ENCODE measurements around the gene NEAT1.

The NEAT1 gene

DNA sequence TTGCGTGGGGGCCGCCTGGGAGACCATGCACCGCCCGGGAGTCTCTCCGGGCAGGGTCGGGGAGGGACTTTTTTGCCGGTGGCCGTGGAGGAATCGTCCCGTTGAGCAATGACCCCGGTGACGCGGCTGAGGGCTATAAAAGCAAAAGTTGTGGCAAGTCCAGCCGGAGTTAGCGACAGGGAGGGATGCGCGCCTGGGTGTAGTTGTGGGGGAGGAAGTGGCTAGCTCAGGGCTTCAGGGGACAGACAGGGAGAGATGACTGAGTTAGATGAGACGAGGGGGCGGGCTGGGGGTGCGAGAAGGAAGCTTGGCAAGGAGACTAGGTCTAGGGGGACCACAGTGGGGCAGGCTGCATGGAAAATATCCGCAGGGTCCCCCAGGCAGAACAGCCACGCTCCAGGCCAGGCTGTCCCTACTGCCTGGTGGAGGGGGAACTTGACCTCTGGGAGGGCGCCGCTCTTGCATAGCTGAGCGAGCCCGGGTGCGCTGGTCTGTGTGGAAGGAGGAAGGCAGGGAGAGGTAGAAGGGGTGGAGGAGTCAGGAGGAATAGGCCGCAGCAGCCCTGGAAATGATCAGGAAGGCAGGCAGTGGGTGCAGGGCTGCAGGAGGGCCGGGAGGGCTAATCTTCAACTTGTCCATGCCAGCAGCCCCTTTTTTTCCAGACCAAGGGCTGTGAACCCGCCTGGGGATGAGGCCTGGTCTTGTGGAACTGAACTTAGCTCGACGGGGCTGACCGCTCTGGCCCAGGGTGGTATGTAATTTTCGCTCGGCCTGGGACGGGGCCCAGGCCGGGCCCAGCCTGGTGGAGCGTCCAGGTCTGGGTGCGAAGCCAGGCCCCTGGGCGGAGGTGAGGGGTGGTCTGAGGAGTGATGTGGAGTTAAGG, at the start of gene NEAT1:
TSS of gene NEAT1 (plus strand) at position 166 of the 883 bp plus-strand sequence.
- peak; percentile 85 to 93 for DNase-seq

DNA sequence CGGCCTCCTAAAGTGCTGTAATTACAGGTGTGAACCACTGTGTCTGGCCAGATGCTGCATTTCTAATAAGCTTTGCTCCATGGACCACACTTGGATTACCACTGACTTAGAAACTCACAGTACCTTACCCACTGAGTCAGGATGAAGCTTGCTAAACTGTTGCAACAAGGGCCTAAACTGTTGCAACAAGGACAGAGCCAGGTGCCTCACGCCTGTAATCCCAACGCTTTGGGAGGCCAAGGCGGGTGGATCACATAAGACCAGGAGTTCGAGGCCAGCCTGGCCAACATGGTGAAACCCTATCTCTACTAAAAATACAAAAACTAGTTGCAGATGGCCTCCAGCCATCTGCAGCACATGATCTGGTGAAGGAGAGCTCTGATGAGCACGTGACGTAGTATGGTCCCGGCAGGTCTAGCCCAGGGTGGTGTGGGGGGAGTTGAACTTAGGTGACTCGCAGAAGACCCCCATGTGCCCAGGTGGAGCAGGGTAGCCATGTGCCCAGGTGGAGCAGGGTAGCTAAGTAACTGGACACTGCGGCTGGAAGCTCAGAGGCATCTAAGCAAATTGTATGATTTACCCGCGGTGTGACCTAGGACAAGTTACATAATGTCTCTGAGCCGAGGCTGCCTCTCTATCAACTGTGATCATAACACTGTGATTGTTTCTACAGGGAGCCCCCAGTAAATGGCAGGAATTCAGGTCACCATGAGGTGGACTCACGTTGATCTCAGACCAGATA, 48.6 kb upstream of the NEAT1 start:
- no peak for DNase-seq

DNA sequence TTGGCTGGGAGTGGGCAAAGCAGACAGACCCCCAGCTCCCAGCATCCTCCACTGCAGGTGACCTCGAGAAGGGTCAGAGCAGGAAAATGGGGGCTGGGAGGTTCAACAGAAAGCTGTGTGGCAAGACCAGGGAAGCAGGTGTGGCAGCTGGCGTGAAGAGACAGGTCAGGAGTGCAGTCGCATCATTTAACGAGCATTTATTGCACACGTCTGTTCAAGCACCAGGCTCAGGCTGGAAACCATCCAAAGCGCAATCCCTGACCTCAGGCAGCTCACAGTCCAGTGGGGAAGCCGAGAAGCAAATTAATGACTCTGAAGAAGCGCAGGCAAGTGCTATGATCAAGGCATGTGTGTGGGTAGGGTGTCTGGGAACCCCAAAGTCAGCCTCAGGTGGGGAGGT, 47.6 kb upstream of the NEAT1 start:
- DNase-seq, result no peak

DNA sequence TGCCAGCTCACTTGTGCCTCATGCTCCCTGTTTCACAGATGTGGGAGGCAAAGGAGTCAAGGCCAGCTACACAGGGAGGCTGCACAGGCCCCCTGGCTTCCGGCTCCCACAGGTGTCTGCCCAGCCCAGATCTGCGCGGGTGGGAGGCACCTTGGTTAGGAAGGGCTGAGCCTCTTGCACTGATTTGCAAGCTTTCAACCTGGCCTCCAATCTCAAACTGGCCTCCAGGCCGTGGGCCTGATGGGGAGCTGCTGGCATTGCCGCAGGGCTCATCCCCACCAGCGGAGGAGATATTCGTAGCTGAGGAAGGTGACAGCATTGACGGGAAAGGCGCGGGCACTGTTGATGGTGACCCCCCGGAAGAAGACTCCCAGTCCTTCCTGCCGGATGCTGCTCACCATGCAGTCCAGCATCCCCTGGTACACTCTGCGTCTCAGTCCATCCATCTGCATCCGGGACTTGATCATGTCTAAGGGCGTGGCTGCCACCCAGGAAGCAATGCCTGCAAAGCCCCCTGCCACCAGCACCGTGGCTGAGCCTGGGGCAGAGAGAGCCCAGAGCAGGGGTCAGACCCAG, 46.4 kb upstream of the NEAT1 start:
- DNase-seq, result no peak

DNA sequence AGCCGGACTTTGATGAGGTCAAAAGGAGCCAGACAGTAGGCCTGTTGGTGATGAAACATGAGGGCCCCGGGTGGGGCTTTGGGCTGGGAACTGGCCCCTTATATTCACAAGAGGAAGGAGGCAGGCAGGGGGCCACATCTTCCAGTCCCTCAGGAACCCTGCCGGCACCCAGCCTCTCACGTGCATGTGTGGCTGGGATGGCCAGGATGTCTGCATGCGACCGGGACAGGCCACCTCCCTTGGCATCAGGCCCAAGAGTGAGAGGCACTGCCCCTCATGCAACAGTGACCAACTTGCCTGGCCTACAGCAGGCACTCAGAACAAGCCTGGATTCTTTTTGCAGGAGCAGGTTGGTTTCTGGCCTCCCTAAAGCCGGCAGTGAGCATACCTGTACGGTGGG, 45.6 kb upstream of the NEAT1 start:
- no peak for DNase-seq

DNA sequence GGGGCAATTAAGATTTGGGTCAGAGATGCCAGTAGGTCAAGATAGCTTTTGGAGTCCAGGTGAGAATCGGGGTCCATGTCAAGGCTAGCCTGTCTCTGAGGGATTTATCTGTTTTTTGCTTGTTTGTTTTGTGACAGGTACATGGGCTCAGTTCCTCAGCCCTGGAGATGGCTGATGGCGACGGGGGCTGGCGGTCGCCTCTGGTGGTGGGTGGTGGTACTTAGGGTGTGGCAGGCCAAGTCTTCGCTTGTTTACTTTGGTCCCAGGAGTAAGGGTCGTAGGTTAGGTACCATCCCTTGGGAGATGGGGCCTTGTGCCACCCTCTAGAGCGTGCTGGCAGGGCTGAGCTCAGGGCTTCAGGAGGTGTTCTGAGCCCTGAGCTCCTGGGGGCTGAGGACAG, 44.8 kb upstream of the NEAT1 start:
- DNase-seq, result no peak

DNA sequence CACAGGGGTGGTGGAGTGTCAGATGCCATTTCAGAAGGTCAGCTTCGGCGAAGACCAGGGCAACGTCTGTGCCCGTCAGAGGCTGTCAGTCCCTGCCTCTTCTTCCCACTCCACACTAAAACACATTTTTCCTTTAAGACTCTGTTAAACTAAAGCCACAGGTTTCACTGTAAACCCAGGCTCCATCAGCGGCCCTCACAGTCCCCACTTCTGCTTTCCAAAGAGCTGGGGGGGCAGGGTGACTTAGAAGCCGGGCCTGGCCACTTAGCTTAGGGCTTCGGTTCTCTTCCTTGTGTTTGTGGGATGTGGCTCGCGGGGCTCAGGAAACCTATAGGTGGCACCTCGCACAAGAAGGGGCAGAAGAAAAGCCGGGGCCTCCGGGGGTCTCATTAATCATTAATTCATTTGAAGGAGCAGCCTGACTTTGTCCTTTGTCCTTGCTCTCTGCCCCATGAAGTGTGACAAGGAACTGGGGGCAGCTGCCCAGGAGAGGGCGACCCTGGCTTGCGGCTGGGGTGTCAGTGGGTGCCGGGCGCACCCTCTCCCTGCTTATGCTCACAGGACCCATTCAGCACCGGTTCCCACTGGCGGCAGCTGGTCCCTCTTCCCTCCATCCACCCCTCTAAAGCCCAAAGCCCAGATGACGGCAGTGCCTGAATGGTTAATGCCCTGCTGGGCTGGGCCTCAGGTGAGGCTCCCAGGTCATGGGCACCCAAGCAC, 44.2 kb upstream of the NEAT1 start:
- no peak for DNase-seq

DNA sequence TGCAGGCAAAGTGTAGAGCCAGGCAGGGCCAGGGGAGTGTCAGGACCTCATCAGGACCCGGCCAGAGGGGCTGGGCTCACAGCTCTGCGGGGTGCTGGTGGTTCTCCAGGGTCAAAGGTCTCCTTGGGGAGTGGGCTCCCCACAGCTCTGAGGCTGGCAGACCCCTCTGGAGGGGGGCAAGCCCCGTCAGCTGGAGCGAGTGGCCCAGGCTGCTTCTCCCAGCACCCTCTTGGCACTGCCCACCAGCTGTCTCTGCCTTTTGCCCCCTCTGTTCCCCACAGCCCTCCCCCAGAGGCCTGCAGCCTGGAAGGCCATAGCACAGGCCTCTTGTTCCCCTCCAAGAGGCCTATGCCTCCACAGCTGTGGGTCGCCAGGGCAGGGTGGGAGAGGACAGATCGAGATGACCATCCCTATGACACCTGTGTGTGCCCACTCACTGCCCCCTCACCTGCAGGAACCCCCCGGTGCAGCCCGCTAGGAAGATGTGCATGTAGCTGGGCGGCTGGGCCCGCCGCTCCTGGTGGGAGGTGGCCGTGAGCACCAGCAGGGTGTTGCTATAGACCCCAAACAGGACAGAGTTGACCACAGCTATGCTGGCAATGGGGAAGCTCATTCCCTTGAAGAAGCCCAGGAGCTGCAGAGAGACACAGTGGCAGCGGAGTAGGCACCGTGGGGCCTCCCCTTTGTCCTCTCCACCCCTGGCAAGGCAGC, 43.5 kb upstream of the NEAT1 start:
- DNase-seq, result no peak

DNA sequence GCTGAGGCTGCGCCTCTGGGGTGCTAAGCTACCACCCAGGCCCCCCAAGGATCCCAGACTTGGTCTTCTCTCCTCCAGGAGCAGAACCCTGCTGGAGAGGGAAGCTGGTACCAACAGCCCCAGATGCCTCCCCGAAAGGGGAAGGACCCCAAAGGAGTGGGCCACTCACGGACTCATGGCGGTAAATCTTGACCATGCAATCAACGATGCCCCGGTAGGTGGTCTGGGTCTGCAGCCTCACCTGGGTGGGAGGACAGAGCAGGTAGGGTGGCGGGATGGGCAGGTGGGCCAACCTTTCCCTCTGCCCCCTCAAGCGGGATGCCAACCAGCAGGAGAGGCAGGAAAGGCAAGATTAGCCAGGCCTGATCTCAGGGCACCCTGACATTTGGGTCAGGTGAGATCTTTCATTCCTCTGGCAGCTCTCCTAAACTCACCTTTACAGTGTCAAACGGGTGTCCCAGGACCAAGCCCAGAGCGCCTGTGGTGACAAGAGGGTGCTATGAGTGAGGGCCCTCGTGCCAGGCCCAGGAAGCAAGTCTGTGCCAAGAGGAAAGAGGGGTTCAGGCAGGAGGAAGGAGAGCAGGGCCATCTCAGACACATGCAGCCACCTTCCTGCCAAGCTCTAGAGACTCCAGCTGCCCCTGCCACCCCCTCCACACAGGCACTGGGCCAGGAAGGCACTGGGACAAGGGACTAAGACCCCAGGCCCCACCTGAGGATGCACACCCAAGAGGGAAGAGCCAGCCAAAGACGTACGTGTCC, 42.7 kb upstream of the NEAT1 start:
- no peak for DNase-seq

DNA sequence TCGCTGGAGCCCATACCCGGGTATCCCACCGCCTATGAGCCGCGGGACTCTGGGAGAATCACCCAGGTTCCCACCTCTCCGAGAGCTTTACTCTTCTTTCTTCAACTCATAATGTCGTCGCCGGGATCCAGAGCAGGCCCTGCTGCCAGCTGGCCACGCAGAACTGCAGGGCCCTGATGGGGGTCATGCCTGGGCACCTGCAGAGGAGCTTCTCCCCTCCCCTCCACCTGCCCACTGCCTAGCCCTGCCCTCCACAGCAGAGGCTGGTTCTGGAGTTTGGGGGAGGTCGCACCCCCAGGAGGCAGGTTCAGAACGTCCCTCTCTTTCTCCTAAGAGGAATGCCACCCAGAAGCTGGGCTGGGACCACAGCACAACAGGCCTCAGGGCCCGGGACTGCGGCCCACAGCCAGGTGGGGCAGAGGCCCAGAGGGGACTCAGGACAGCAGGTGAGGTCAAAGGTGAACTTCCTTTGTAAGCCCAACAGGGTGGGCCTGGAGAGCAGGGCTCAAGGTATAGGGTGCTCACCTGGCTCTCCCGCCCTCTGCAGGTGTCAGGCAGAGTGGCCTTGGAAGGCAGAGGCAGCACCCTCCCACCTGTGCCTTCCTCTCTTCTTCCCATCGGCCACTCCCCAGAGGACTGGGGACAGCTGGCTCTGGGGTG, 42.0 kb upstream of the NEAT1 start:
- no peak for DNase-seq

DNA sequence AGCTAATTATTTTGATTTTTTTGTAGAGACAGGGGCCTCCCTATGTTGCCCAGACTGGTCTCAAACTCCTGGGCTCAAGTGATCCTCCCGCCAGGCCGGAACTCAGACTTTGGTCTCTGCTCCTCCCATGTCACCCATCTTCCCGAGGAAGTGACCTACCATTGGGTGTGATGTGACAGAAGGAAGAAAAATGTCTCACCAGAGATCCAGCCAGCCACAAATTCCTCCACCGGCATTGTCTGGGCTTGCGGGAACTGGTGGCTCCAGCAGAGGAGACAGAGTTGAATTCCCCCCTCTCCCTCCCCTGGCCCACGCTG, 40.9 kb upstream of the NEAT1 start:
- DNase-seq, result no peak

DNA sequence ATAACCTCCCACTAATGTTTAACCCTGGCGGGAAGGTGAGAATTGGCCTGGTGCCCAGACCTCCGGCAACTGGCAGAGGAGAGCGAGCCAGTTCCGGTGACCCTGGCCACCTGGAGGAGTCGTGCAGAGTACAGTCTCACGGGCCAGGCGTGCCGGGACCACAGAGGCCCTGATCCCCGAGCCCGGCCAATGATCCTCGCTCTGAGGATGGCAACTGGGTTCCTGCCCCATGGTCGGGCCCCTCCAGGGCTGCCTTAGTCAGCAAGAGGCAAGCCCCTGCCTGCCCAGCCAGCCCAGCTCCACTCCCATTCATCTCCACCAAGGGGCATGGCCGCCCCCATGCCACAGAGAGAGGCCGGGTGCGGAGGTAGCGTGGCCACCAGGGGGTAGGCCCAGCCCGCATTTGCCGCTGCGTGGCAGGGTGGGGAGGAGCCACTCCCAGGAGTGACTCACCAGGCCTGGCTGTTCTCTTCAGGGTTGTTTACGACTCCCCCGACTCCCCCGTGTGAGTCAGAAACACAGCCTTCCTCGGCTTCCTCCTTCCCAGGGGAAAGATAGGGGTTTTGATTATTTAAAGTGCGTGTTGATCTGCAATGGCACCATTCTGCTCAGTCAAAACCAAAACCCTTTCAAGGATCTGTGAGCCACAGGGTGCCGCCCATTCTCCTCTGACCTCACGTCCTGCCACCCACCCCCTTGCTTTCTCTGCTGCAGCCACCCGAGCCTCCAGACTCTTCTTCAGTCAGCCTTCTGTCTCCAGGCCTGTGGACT, 40.4 kb upstream of the NEAT1 start, which contains the start of gene SLC25A45:
TSS of gene SLC25A45 (minus strand) at position 614 of the 771 bp plus-strand sequence. CDS start 695 bp downstream, outside the sequence.
- peak; percentile 79 to 87 for DNase-seq

DNA sequence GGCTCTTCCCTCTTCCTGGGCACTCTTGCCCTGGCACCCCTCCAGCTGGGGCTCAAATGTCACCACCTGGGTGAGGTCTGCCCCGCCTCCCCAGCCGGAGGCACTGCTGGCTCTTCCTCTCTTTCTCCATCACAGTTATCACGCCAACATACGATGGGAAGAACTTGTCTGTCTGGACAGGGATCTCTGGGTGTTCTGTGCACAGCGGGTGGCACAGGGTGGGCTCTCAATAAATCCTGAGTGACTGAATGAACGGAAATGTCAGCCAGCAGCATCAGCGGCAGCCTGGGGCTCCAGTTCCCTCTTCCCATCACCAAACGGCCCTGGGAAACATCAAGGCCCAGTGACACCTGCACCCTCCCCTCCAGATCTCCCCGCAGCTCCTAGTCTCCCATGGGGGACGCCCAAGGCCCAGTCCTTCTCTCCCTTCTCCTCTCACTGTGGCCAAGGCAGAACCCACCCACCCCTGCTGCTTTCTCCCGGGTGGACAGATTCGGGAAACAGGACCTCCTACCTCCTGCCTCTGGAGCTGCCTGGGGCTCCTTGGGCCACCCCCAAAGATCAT, 39.7 kb upstream of the NEAT1 start:
- no peak for DNase-seq

DNA sequence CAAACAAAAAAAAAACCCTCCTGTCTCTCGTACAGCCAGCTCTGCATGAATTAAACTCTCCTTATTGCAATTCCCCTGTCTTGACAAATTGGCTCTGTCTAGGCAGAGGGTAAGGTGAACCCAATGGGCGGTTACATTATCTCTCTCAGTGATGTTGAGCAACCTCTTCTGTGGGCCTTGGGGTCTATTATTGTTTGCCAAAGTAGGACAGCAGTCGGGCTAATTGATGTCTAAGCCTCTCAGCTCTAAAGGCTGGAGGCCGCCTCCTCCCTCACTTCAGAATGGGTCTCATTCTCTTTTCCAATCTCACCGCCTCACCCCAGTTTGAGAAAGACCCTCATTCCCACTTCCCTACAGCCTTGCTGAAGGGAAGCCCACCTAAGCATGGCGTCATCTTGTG, 38.8 kb upstream of the NEAT1 start:
- no peak for DNase-seq

DNA sequence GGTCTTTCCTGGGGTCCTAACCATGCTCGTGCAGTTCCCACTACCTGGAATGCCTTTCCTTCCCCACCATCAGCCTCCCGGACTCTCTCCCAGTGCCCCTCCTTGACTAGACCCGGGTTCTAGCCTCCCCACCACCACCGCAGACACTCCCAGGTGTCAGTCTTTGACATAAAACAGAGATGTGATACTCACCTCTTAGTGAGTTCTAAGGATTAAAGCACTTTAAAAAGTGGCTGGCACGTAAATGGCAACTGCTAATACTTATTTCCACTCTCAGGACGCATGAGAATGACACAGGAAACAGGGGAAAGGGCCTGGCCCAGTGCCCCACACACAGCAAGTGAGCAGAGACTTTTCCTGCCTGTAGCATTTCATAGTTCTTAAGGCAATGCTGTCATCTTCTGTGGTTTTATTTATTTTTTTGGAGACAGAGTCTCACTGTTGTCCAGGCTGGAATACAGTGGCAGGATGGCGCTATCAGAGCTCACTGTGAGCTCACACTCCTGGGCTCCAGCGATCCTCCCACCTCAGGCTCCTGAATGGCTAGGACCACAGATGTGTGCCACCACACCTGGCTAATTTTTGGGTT, 38.2 kb upstream of the NEAT1 start:
- no peak for DNase-seq

DNA sequence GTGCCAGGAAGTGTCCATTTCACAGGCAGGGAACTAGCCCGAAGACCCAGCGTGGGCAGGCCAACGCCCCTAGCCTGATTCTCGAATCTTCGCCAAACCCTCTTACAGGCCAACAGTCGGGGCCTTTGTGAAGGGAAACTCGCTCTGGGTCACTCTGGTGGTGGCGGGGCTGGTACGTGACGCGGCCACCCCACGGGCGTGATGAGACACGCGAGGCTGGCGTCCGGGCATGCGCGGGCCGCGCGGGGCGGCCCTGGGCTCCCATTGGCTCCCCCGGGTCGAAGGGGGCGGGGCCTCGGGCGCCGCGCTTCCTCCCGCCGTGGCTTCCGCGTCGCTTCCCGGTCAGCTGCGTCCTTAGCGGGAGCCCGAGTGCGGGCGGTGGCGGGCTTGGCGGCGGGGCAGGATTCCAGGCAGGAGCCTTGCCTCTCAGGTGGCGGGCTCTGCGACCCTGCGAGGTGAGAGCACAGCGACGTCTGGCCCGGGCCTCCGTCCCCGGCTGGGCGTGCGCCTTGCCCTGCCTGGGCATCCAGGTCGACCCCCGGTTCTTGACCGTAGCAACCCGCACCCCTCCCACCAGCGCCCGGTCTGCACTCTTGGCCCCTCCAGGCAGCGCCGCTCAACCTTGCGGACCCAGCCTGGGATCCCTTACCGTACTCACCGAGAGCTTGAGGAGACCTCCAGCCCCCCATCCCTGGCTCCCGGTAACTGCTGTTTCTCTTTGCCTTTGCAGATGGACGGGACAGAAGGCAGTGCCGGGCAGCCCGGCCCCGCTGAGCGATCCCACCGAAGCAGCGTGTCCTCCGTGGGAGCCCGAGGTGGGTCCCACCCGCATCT, 36.1 kb upstream of the NEAT1 start, which contains the start of gene FRMD8:
TSS of gene FRMD8 (plus strand) at position 331 of the 834 bp plus-strand sequence. CDS start at position 731, 400 bp downstream.
- DNase-seq, result peak; percentile 82 to 87

DNA sequence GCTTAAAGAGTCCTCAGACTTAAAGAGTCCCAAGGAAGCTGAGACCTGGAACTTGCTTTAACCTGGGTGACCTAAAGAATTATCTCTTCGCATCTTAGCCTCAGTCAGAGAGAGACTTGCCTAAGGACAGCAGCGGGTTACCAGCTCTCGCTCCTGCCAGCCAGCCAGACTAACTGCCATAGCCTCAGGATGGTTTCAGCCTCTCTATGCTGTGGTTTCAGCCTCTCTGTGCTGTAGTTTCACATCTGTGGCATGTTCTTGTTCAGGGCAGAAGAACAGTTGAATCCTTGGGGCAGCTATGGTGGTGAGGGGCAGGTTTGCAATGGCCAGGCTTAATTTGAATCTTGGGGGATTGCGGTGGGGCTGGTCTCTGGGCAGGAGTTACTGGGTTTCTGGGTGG, 33.9 kb upstream of the NEAT1 start:
- DNase-seq, result no peak

DNA sequence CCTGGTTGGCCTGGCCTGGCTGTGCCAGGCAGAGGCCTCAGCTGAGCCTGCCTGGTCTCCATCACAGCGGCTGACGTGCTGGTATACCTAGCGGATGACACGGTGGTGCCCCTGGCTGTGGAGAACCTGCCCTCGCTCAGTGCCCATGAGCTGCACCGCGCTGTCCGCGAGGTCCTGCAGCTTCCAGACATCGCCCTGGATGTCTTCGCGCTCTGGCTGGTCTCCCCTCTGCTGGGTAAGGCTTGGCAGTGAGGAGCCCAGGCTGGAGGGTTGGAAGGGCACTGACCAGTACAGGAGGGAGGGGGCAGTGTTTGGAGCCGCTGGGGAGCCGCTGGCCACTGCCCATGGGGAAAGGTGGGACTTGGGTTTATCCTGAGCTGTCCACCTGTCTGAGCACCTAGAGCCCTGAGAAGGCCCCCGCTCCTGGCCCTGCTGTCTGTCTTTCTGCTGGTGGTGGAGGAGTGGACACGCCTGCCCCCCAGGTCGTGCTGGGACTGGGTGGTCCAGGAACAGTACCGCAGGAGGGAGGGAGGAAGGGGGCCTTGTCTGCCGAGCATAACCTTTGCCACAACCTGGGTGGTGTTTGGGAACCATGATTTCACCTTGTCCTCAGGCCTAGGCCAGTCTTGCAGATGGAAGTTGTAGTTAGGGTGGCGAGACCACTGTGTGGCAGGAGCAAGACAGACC, 33.2 kb upstream of the NEAT1 start:
- no peak for DNase-seq
